SK-N-SH treated with all-trans-retinoic acid at 6 μM for 48 hours (cell line): Measurements from ENCODE around the gene PSME4.

Experiments used
- ATAC-seq: fragments of 200-7000 bp; cut with Tn5 transposase; 3 replicates; pipeline ENCODE4 v1.9.1; 2020; ENCODE audit warnings: mild to moderate bottlenecking, moderate library complexity
- ARNTL ChIP-seq: fragments of 450-650 bp; formaldehyde crosslinking; IDR thresholded peaks from 2 replicates; pipeline ENCODE4 v1.5.0; 2020; ENCODE audit warnings: low read depth, mild to moderate bottlenecking, moderate library complexity, borderline replicate concordance
- BACH2 ChIP-seq: fragments of 250-450 bp; sonication (Bioruptor Pico); IDR thresholded peaks from 2 replicates; pipeline ENCODE4 v1.9.0; 2021; ENCODE audit warnings: mild to moderate bottlenecking, borderline replicate concordance
- CSDC2 ChIP-seq: fragments of 250-450 bp; sonication (Bioruptor Pico); IDR thresholded peaks from 2 replicates; pipeline ENCODE4 v1.5.0; 2020; ENCODE audit warnings: mild to moderate bottlenecking, moderate library complexity
- ESRRG ChIP-seq: fragments of 250-450 bp; sonication (Bioruptor Pico); IDR thresholded peaks from 2 replicates; pipeline ENCODE4 v1.6.1; 2021; ENCODE audit warnings: mild to moderate bottlenecking
- GLIS3 ChIP-seq: fragments of 250-450 bp; sonication (Bioruptor Pico); IDR thresholded peaks from 2 replicates; pipeline ENCODE4 v1.5.0; 2020; ENCODE audit warnings: mild to moderate bottlenecking, moderate library complexity
- ISL1 ChIP-seq: fragments of 250-450 bp; sonication (Bioruptor Pico); IDR thresholded peaks from 2 replicates; pipeline ENCODE4 v2.1.2; 2022; ENCODE audit warnings: mild to moderate bottlenecking, moderate library complexity
- OSR1 ChIP-seq: fragments of 250-450 bp; sonication (Bioruptor Pico); IDR thresholded peaks from 2 replicates; pipeline ENCODE4 v1.8.0; 2022; ENCODE audit warnings: moderate library complexity, mild to moderate bottlenecking, inconsistent platforms
- PPARA ChIP-seq: fragments of 250-450 bp; sonication (Bioruptor Pico); IDR thresholded peaks from 2 replicates; pipeline ENCODE4 v1.5.0; 2020; ENCODE audit warnings: mild to moderate bottlenecking, borderline replicate concordance
- RARB ChIP-seq: fragments of 250-450 bp; sonication (Bioruptor Pico); IDR thresholded peaks from 2 replicates; pipeline ENCODE4 v1.8.0; 2021; ENCODE audit warnings: mild to moderate bottlenecking, moderate library complexity
- SNAI2 ChIP-seq: fragments of 250-450 bp; sonication (Bioruptor Pico); IDR thresholded peaks from 2 replicates; pipeline ENCODE4 v1.5.0; 2020; ENCODE audit warnings: mild to moderate bottlenecking, moderate library complexity
- TCF4 ChIP-seq: fragments of 250-450 bp; sonication (Bioruptor Pico); IDR thresholded peaks from 2 replicates; pipeline ENCODE4 v1.8.0; 2021; ENCODE audit warnings: mild to moderate bottlenecking, moderate library complexity, borderline replicate concordance
- ZC3H10 ChIP-seq: fragments of 250-450 bp; sonication (Bioruptor Pico); IDR thresholded peaks from 2 replicates; pipeline ENCODE4 v1.5.1; 2021; ENCODE audit warnings: mild to moderate bottlenecking, moderate library complexity
- ZFP3 ChIP-seq: fragments of 250-450 bp; sonication (Bioruptor Pico); IDR thresholded peaks from 2 replicates; pipeline ENCODE4 v1.5.0; 2020; ENCODE audit warnings: mild to moderate bottlenecking, moderate library complexity
- ZFP30 ChIP-seq: fragments of 450-650 bp; formaldehyde crosslinking; IDR thresholded peaks from 2 replicates; pipeline ENCODE4 v1.5.0; 2022; ENCODE audit warnings: mild to moderate bottlenecking, moderate library complexity
- ZNF565 ChIP-seq: fragments of 450-650 bp; formaldehyde crosslinking; conservative IDR thresholded peaks from 2 replicates; pipeline ENCODE4 v1.5.0; 2020; ENCODE audit warnings: low read depth, mild to moderate bottlenecking, moderate library complexity
- ZNF70 ChIP-seq: fragments of 450-650 bp; formaldehyde crosslinking; IDR thresholded peaks from 2 replicates; pipeline ENCODE4 v1.5.0; 2020; ENCODE audit warnings: mild to moderate bottlenecking, moderate library complexity
- ZNF8 ChIP-seq: fragments of 450-650 bp; formaldehyde crosslinking; IDR thresholded peaks from 2 replicates; pipeline ENCODE4 v1.5.0; 2020; ENCODE audit warnings: mild to moderate bottlenecking, moderate library complexity
- TF ChIP-seq, protein P1 (sequence below): fragments of 250-450 bp; sonication (Bioruptor Pico); IDR thresholded peaks from 2 replicates; pipeline ENCODE4 v1.5.1; 2021; ENCODE audit warnings: mild to moderate bottlenecking, moderate library complexity
- TF ChIP-seq, protein P2 (sequence below): fragments of 250-450 bp; sonication (Bioruptor Pico); IDR thresholded peaks from 2 replicates; pipeline ENCODE4 v1.5.0; 2020; ENCODE audit warnings: mild to moderate bottlenecking, moderate library complexity
- TF ChIP-seq, protein P3 (sequence below): fragments of 250-450 bp; sonication (Bioruptor Pico); IDR thresholded peaks from 2 replicates; pipeline ENCODE4 v1.5.1; 2020; ENCODE audit warnings: low read depth, mild to moderate bottlenecking, moderate library complexity
- TF ChIP-seq, protein P4 (sequence below): fragments of 250-450 bp; sonication (Bioruptor Pico); IDR thresholded peaks from 2 replicates; pipeline ENCODE4 v1.8.0; 2021; ENCODE audit warnings: low read depth, mild to moderate bottlenecking, moderate library complexity, borderline replicate concordance

Gene PSME4

DNA sequence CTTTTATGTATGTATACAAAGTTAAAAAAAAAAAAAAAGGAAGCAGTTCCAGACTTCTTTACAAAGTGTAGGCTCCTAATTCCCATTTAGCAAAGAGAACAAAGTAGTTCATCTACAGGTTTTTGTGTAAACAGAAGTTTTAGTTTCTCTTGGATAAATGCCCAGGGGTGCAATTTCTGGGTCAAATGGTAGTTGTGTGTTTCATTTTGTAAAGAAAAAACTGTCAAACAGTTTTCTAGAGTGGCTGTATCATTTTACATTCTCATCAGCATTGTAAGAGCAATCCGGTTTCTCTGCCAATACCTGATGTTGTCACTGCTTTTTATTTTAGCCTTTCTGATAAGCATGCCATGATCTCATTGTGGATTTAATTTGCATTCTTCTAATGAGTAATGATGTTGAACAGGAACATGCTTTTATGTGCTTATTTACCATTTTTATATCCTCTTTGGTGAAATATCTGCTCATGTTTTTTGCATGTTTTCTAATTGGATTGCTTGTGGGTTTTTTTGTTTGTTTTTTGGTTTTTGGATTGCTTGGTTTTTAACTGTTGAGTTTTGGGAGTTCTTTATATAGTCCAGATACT lies 16.6 kb upstream of the PSME4 start:
- TF ChIP-seq ESRRG (CRISPR knock-in tag) (no peak), TCF4 (peak; percentile 83), BACH2 (CRISPR knock-in tag) (no peak), ZC3H10 (CRISPR knock-in tag) (no peak), ISL1 (CRISPR knock-in tag) (peak; percentile 88), GLIS3 (CRISPR knock-in tag) (no peak), ZFP3 (CRISPR knock-in tag) (no peak), ZNF8 (CRISPR knock-in tag) (peak; percentile 17; the same call in 1 of the 2 replicates), ZNF565 (CRISPR knock-in tag) (0 out of 2 replicates have a peak, but pooled peaks have one; percentile 75)
- TF ChIP-seq, protein P1, sequence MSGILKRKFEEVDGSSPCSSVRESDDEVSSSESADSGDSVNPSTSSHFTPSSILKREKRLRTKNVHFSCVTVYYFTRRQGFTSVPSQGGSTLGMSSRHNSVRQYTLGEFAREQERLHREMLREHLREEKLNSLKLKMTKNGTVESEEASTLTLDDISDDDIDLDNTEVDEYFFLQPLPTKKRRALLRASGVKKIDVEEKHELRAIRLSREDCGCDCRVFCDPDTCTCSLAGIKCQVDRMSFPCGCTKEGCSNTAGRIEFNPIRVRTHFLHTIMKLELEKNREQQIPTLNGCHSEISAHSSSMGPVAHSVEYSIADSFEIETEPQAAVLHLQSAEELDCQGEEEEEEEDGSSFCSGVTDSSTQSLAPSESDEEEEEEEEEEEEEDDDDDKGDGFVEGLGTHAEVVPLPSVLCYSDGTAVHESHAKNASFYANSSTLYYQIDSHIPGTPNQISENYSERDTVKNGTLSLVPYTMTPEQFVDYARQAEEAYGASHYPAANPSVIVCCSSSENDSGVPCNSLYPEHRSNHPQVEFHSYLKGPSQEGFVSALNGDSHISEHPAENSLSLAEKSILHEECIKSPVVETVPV (CRISPR knock-in tag), result 0 out of 2 replicates have a peak, but pooled peaks have one; percentile 58
- TF ChIP-seq, protein P2, sequence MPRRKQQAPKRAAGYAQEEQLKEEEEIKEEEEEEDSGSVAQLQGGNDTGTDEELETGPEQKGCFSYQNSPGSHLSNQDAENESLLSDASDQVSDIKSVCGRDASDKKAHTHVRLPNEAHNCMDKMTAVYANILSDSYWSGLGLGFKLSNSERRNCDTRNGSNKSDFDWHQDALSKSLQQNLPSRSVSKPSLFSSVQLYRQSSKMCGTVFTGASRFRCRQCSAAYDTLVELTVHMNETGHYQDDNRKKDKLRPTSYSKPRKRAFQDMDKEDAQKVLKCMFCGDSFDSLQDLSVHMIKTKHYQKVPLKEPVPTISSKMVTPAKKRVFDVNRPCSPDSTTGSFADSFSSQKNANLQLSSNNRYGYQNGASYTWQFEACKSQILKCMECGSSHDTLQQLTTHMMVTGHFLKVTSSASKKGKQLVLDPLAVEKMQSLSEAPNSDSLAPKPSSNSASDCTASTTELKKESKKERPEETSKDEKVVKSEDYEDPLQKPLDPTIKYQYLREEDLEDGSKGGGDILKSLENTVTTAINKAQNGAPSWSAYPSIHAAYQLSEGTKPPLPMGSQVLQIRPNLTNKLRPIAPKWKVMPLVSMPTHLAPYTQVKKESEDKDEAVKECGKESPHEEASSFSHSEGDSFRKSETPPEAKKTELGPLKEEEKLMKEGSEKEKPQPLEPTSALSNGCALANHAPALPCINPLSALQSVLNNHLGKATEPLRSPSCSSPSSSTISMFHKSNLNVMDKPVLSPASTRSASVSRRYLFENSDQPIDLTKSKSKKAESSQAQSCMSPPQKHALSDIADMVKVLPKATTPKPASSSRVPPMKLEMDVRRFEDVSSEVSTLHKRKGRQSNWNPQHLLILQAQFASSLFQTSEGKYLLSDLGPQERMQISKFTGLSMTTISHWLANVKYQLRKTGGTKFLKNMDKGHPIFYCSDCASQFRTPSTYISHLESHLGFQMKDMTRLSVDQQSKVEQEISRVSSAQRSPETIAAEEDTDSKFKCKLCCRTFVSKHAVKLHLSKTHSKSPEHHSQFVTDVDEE, result no peak; the same call in 1 of the 2 replicates
- TF ChIP-seq, protein P3, sequence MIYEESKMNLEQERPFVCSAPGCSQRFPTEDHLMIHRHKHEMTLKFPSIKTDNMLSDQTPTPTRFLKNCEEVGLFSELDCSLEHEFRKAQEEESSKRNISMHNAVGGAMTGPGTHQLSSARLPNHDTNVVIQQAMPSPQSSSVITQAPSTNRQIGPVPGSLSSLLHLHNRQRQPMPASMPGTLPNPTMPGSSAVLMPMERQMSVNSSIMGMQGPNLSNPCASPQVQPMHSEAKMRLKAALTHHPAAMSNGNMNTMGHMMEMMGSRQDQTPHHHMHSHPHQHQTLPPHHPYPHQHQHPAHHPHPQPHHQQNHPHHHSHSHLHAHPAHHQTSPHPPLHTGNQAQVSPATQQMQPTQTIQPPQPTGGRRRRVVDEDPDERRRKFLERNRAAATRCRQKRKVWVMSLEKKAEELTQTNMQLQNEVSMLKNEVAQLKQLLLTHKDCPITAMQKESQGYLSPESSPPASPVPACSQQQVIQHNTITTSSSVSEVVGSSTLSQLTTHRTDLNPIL (CRISPR knock-in tag), result peak; percentile 98
- TF ChIP-seq, protein P4, sequence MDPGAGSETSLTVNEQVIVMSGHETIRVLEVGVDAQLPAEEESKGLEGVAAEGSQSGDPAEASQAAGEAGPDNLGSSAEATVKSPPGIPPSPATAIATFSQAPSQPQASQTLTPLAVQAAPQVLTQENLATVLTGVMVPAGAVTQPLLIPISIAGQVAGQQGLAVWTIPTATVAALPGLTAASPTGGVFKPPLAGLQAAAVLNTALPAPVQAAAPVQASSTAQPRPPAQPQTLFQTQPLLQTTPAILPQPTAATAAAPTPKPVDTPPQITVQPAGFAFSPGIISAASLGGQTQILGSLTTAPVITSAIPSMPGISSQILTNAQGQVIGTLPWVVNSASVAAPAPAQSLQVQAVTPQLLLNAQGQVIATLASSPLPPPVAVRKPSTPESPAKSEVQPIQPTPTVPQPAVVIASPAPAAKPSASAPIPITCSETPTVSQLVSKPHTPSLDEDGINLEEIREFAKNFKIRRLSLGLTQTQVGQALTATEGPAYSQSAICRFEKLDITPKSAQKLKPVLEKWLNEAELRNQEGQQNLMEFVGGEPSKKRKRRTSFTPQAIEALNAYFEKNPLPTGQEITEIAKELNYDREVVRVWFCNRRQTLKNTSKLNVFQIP (CRISPR knock-in tag), result no peak
- peak; percentile 65; the same call in 2 of the 3 replicates for ATAC-seq

DNA sequence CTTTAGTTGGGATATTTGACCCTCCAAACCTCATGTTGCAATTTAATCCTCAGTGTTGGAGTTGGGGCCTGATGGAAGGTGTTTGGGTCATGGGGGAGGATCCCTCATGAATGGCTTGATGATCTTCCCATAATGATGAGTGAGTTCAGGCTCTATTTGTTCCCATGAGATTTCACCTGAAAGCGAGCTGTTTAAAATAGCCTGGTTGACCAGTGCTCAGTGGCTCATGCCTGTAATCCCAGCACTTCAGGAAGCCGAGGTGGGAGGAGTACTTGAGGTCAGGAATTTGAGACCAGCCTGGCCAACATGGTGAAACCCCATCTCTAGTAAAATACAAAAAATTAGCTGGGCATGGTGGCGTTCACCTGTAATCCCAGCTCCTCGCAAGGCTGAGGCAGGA lies 14.9 kb upstream of the PSME4 start:
- no peak for ATAC-seq
- TF ChIP-seq, protein P1 (CRISPR knock-in tag), result no peak
- TF ChIP-seq ZFP30 (CRISPR knock-in tag) (no peak), CSDC2 (CRISPR knock-in tag) (no peak), ARNTL (no peak), RARB (CRISPR knock-in tag) (no peak), OSR1 (CRISPR knock-in tag) (no peak), ESRRG (CRISPR knock-in tag) (no peak), ZFP3 (CRISPR knock-in tag) (no peak), BACH2 (CRISPR knock-in tag) (no peak)

DNA sequence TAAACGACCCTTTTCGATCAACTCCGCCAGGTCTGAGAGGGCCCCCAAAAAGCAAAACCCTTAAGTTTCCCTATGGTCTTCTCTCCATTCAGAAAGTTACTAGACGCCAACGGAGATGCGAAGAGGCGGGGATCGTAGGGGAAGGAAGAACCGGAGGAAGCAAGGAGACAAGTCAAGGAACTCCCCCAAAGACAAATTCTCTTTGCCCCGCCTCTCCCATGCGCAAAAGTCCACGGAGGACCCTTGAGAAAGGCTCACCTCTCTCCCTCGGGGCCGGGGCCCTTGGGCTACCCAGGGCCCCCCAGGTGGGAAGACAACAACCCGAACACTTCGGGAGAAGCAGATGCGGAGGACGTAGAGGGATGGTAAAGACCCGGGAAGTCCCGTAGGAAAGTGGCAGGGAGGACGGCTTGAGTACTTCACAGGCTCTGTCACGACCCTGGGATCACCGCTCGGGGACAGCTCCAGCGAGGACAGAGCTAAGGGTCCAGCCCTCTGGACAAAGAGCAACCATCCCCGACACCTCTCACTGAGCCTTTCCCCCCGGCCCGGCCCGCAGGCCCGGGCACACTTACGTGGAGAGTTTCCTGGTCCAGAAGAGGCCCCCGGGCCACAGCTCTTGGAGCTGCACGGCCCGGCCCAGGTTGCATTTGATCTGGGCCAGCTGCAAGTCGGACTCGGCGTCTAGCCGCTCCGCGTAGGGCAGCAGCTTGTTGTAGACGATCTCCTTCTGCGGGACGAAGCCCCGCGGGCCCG lies 647 bp downstream of the PSME4 start:
- peak; percentile 68 for ATAC-seq
- TF ChIP-seq PPARA, result no peak
- TF ChIP-seq CSDC2 (CRISPR knock-in tag), result no peak
- TF ChIP-seq ZNF565 (CRISPR knock-in tag), result no peak
- no peak for TF ChIP-seq ZC3H10 (CRISPR knock-in tag)
- TF ChIP-seq ZNF70, result no peak
- no peak for TF ChIP-seq GLIS3 (CRISPR knock-in tag)
- no peak for TF ChIP-seq TCF4
- TF ChIP-seq SNAI2 (CRISPR knock-in tag), result no peak
- TF ChIP-seq ARNTL, result no peak
- no peak for TF ChIP-seq ZNF8 (CRISPR knock-in tag)
- no peak for TF ChIP-seq ESRRG (CRISPR knock-in tag)
- TF ChIP-seq, protein P2, result no peak
- TF ChIP-seq, all 23 proteins: peak for 0
